KBM-7 (cell line): ENCODE measurements around the gene ROBO1.
A peak's percentile ranks its signal among the peaks of the same experiment; 100 is the strongest.
"Not testable (repeated sequence)": the region's sequence is repeated elsewhere in the genome, so short reads cannot be mapped to it uniquely, and the experiment has no call there.

Experiments used
- DNase-seq: peaks from one replicate; pipeline ENCODE4 v3.0.0-alpha.2; 2015
- in situ Hi-C: fragments of 300-500 bp; cut with MboI; formaldehyde crosslinking; loops from 2 replicates; pipeline ENCODE4 v1.14.3; 2020; ENCODE audit warnings: low sequenced_read_pairs, low pct_unique_long_range_greater_than_20kb, mixed read lengths

Gene ROBO1

DNA sequence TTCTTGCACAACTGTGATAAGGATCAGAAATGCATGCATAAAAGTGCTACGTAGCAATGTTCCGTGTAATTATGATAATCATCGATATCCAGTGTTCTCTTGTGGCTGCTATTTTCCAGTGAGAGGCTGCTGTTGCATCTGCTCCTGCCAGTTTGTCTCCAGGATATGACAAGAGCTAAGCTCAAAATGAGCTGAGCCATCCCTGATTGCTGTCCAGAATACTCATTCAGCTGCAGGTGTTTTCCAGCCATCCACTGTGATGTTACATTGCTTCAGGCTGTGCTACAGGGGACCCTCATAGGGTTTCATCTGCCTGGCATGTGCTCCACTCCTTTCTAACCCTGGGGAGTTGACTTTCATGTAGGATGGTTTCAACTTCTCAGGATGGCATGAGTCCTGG lies 976.0 kb downstream of the ROBO1 start:
- in situ Hi-C loops = no loop called here
- DNase-seq = no peak

DNA sequence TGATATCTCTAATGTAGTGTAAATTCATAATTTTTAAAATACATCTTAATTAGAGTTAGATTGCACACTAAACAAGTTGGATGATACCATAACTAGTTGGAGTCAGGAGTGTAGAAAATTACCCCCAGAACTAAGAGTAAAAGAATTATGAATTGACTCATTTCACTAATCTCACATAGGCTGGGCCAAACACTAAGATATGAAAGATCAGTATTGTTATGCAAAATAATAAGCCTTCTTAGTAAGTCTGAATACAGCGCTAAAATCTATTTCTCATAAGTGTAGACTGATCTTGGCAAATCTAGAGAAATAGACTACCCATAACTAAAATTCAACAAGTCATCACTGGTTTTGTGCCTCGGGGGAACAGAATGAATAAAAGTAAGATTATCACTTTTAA lies 979.0 kb downstream of the ROBO1 start:
- DNase-seq = no peak
- in situ Hi-C loops = no loop called here

- no peak for DNase-seq
- in situ Hi-C loops = no loop called here
Measured at GRCh38 chr3:78785004-78785403, 982.8 kb downstream of the ROBO1 start.

DNA sequence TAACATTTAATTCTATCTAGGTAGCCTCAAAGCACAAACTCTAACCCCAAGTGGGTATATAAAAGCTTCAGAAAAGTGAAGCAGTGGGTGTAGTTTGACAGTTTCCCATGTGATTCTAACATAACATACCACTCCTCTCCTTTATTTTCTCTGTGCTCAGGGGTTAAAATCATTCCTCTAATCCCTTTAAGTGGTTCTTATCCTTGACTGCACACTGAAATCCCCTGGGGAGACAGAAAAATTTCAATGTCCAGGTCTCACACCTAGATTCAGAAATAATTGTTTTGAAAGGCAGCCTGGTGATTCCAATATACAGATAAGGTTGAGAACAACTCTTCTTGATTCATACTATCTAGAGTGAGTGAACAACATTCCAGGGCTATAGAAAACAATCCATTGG lies 986.4 kb downstream of the ROBO1 start:
- in situ Hi-C loops = no loop called here
- DNase-seq = no peak

GRCh38 chr3:78765671-78766485 lies 1001.9 kb downstream of the ROBO1 start:
- DNase-seq = no peak
- in situ Hi-C loops = no loop called here

DNA sequence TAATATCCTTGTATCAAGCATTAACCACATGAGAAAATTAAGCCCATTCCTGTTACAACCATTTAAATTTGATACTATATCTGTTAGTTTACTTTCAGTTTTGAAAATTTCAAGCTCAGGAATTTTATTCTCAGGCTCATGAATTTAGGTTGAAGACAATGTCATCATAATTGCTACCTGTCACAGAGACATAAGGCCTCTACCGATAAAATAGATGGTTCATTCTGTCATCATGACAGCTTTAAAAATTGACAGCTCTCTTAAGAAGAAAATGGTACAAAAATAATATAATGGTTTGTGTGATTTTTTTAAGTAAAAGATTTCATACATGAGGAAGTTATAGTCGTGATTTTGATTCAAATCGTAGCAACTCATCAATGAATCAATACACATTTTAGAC lies 1003.2 kb downstream of the ROBO1 start:
- in situ Hi-C loops = no loop called here
- no peak for DNase-seq

DNA sequence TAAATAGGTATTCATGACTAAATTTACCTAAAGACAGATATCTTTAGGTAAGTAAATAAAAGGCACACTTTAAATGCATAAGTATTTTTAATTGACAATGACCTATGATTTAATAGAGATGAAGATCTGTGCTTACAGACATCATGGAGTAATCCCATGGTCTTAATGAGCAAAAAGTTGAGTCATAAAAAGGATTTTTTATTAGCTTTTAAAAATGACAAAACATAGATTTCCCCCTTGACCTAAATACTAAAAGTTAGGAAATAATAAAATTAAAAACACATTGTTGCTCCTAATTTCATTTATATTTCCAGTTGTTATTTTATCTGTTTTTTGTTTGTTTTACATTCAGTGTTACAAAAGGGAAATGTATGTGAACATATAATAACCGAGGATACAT lies 1005.7 kb downstream of the ROBO1 start:
- DNase-seq = no peak
- in situ Hi-C loops = no loop called here

GRCh38 chr3:78761126-78761525 lies 1006.7 kb downstream of the ROBO1 start:
- in situ Hi-C loops = no loop called here
- DNase-seq = no peak

DNA sequence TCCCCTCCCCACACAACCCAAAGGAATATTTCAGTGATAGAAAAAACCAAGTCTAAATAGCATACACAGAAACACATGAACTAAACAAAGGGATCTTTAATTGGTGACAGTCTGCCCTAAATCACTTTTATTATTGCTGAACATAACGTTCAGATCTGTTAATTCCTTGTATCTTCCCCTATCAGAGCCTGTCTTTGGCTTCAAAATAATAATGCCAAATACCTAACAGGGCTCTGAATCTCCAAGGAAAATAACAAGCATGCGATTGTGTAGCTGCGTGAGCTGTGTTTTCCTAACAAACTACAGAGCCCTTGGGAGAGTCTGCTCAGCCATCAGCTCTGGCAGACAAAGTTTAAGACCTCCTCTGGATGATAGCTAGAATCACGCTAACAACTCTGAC lies 1010.1 kb downstream of the ROBO1 start:
- DNase-seq = no peak
- in situ Hi-C loops = no loop called here

GRCh38 chr3:78754066-78754743 lies 1013.6 kb downstream of the ROBO1 start:
- no peak for DNase-seq
- in situ Hi-C loops = no loop called here

DNA sequence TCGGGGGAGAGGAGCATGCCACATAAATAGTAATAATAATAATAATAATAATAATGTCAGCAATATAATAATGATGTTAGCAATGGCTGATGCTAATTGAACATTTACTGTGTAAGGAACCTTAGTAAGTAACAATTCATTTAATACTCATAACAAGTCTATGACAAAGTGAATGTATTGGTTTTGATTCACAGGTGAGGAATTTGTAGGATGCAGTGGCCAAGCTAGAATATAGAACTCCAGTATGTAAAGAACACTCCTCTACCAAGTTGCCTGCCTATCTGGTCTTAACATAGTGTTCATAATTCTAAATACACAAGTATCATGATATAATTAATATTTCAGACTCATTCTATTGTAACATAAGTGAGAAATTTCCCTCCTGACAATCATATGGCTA lies 1016.5 kb downstream of the ROBO1 start:
- in situ Hi-C loops = no loop called here
- no peak for DNase-seq

DNA sequence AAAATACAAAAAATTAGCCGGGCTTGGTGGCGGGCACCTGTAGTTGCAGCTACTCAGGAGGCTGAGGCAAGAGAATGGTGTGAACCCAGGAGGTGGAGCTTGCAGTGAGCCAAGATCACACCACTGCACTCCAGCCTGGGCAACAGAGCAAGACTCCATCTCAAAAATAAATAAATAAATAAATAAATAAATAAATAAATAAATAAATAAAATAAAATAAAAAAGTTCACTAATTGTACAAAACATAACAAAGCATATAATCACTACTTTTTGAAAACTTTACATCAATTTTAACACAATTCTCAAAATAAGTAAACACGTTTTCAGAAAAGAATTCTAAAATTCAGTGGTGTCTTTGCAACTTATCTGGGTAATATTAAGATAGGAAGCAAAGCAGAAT lies 1017.5 kb downstream of the ROBO1 start:
- in situ Hi-C loops, DNase-seq: not testable (repeated sequence)

GRCh38 chr3:78749056-78749455 lies 1018.7 kb downstream of the ROBO1 start:
- no peak for DNase-seq
- in situ Hi-C loops = no loop called here

GRCh38 chr3:78745847-78746246 lies 1022.0 kb downstream of the ROBO1 start:
- in situ Hi-C loops = no loop called here
- no peak for DNase-seq

GRCh38 chr3:78742491-78742890 lies 1025.3 kb downstream of the ROBO1 start:
- in situ Hi-C loops = no loop called here
- no peak for DNase-seq

GRCh38 chr3:78742041-78742440 lies 1025.8 kb downstream of the ROBO1 start:
- DNase-seq = no peak
- in situ Hi-C loops = no loop called here

GRCh38 chr3:78741066-78741645 lies 1026.6 kb downstream of the ROBO1 start:
- peak; percentile 19 for DNase-seq
- in situ Hi-C loops = no loop called here

DNA sequence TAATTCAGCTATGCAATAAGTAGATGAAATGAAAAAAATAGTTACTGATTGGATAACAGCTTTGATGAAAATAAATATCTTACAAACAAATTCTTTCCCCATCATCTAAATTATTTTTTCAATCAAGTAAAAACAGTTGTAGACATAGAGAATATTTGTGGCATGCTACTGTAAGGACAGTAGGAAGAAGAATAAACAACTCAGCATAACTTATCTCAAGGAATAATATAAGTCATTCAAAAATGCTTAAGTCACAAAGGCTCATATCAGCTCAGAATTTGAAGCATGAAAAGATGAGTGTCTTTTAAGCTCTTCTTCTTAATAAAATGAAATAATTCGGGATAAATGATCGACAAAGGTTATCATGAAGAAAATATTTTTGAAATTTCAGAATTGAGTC lies 1029.0 kb downstream of the ROBO1 start:
- DNase-seq = no peak
- in situ Hi-C loops = no loop called here

- no peak for DNase-seq
- in situ Hi-C loops = no loop called here
Measured at GRCh38 chr3:78737988-78738387, 1029.8 kb downstream of the ROBO1 start.

- DNase-seq = no peak
- in situ Hi-C loops = no loop called here
Measured at GRCh38 chr3:78736863-78737262, 1030.9 kb downstream of the ROBO1 start.
